GM19193 (cell line): ENCODE data around the gene AAK1.

Experiments used
- POLR2A ChIP-seq: IDR thresholded peaks from 4 replicates; pipeline ENCODE4 v1.6.1; 2011; ENCODE audit not compliant: insufficient read depth, insufficient read length; ENCODE audit errors: extremely low read depth

Gene AAK1

GRCh38 chr2:69546646-69547045 is 96.9 kb downstream of the AAK1 start:
- TF ChIP-seq POLR2A: no peak

GRCh38 chr2:69545477-69545932 is 98.0 kb downstream of the AAK1 start:
- TF ChIP-seq POLR2A: no peak

- TF ChIP-seq POLR2A: no peak
Measured at GRCh38 chr2:69544951-69545350, 98.6 kb downstream of the AAK1 start.

- TF ChIP-seq POLR2A: no peak
Measured at GRCh38 chr2:69539549-69539908, 104.0 kb downstream of the AAK1 start.

- no peak for TF ChIP-seq POLR2A
Measured at GRCh38 chr2:69538872-69539548, 104.5 kb downstream of the AAK1 start.

GRCh38 chr2:69538249-69538648 is 105.3 kb downstream of the AAK1 start:
- no peak for TF ChIP-seq POLR2A

- TF ChIP-seq POLR2A: no peak
Measured at GRCh38 chr2:69535817-69536241, 107.7 kb downstream of the AAK1 start.

GRCh38 chr2:69531186-69531585 is 112.4 kb downstream of the AAK1 start:
- no peak for TF ChIP-seq POLR2A

- no peak for TF ChIP-seq POLR2A
Measured at GRCh38 chr2:69529480-69529879, 114.1 kb downstream of the AAK1 start.

- TF ChIP-seq POLR2A: no peak
Measured at GRCh38 chr2:69525261-69525660, 118.3 kb downstream of the AAK1 start.

- no peak for TF ChIP-seq POLR2A
Measured at GRCh38 chr2:69524799-69525198, 118.7 kb downstream of the AAK1 start.

- no peak for TF ChIP-seq POLR2A
Measured at GRCh38 chr2:69521747-69522146, 121.8 kb downstream of the AAK1 start.

- TF ChIP-seq POLR2A: no peak
Measured at GRCh38 chr2:69518841-69519240, 124.7 kb downstream of the AAK1 start.

- TF ChIP-seq POLR2A: no peak
Measured at GRCh38 chr2:69517410-69517809, 126.1 kb downstream of the AAK1 start.

GRCh38 chr2:69514819-69515218 is 128.7 kb downstream of the AAK1 start:
- TF ChIP-seq POLR2A: no peak

- TF ChIP-seq POLR2A: no peak
Measured at GRCh38 chr2:69514406-69514805, 129.1 kb downstream of the AAK1 start.

- no peak for TF ChIP-seq POLR2A
Measured at GRCh38 chr2:69512446-69512845, 131.1 kb downstream of the AAK1 start.
